T1000 (cell line): Measurements from ENCODE around the gene OR10D3.
"Not testable (repeated sequence)": the region's sequence is repeated elsewhere in the genome, so short reads cannot be mapped to it uniquely, and the experiment has no call there.

ENCODE experiments used
- DNase-seq: peaks from one replicate; lab custom pipeline; 2025; ENCODE audit warnings: mixed read lengths; lab: John Stamatoyannopoulos, UW

Gene OR10D3

GRCh38 chr11:124194293-124195188, 11.4 kb downstream of the OR10D3 start:
- DNase-seq: no peak

GRCh38 chr11:124195189-124195734, 12.1 kb downstream of the OR10D3 start:
- no peak for DNase-seq

GRCh38 chr11:124197999-124198398, 14.9 kb downstream of the OR10D3 start:
- no peak for DNase-seq

GRCh38 chr11:124198897-124199296, 15.8 kb downstream of the OR10D3 start:
- no peak for DNase-seq

- DNase-seq: no peak
Observed at GRCh38 chr11:124199702-124200101, 16.6 kb downstream of the OR10D3 start.

GRCh38 chr11:124200671-124201070, 17.5 kb downstream of the OR10D3 start:
- no peak for DNase-seq

GRCh38 chr11:124202951-124203350, 19.8 kb downstream of the OR10D3 start:
- DNase-seq: no peak

- no peak for DNase-seq
Observed at GRCh38 chr11:124204008-124204407, 20.9 kb downstream of the OR10D3 start.

GRCh38 chr11:124207102-124207792, 24.1 kb downstream of the OR10D3 start:
- no peak for DNase-seq

- DNase-seq: no peak
Observed at GRCh38 chr11:124209824-124210357, 26.7 kb downstream of the OR10D3 start.

GRCh38 chr11:124210421-124210820, 27.3 kb downstream of the OR10D3 start:
- DNase-seq: no peak

- DNase-seq: no peak
Observed at GRCh38 chr11:124211321-124211720, 28.2 kb downstream of the OR10D3 start.

- DNase-seq: no peak
Observed at GRCh38 chr11:124214027-124214426, 30.9 kb downstream of the OR10D3 start.

- DNase-seq: no peak
Observed at GRCh38 chr11:124219126-124219525, 36.0 kb downstream of the OR10D3 start.

GRCh38 chr11:124222407-124222806, 39.3 kb downstream of the OR10D3 start:
- no peak for DNase-seq

GRCh38 chr11:124224618-124225423, 41.7 kb downstream of the OR10D3 start:
- not testable (repeated sequence) for DNase-seq

- no peak for DNase-seq
Observed at GRCh38 chr11:124225471-124225870, 42.3 kb downstream of the OR10D3 start.

GRCh38 chr11:124233376-124233775, 50.2 kb downstream of the OR10D3 start:
- no peak for DNase-seq
